Lower lobe of right lung (tissue), 2 donors: ENCODE data around the gene SUCO. TPM values are rescaled to one million over a fixed set of nuclear protein-coding genes. Genes with fewer than 3 reads are reported as not detected.

Experiments
- ATAC-seq, 2 donors: fragments of 200-7000 bp; cut with Tn5 transposase; one replicate each; pipeline ENCODE4 v1.9.1; 2020 to 2022; ENCODE audit warnings: mild to moderate bottlenecking in 2 of 2, moderate library complexity in 2 of 2
- DNase-seq: peaks from one replicate; pipeline ENCODE4 v3.0.0-alpha.2; 2020
- H3K27ac ChIP-seq: fragments of 200-600 bp; one replicate; pipeline ENCODE4 v1.8.0; 2022
- H3K27me3 ChIP-seq: fragments of 200-600 bp; one replicate; pipeline ENCODE4 v1.8.0; 2022; ENCODE audit warnings: low read depth
- H3K36me3 ChIP-seq: fragments of 200-600 bp; one replicate; pipeline ENCODE4 v1.8.0; 2022; ENCODE audit warnings: mild to moderate bottlenecking
- H3K4me1 ChIP-seq: fragments of 200-600 bp; one replicate; pipeline ENCODE4 v1.8.0; 2022
- H3K4me3 ChIP-seq: fragments of 200-600 bp; one replicate; pipeline ENCODE4 v1.8.0; 2022; ENCODE audit warnings: mild to moderate bottlenecking
- H3K9me3 ChIP-seq: fragments of 200-600 bp; one replicate; pipeline ENCODE4 v1.8.0; 2022
- CTCF ChIP-seq: fragments of 200-600 bp; IDR thresholded peaks from one replicate; pipeline ENCODE4 v1.8.0; 2022; ENCODE audit warnings: antibody characterized with exemption, mild to moderate bottlenecking
- intact Hi-C: fragments of 100-400 bp; cut with DNase I; formaldehyde crosslinking; loops from one replicate; pipeline ENCODE4 v1.11.0; 2022
- total RNA-seq: library from RNA; stranded (reverse); fragmentation: NEBNext Ultra II Directional; extraction: Animal tissue kit (Norgen Biotek cat#: 25700); gene quantifications from one replicate; pipeline ENCODE4 v1.2.1, GENCODE V29; 2021
- donor health status: DM: no; HTN: yes; CAD: no; lungs with severe emphysema.

The SUCO gene
- total RNA-seq, 1 donor from 2014 or later, result 32.5 TPM

GRCh38 chr1:172629170-172629569, 96.2 kb downstream of the SUCO start:
- Histone ChIP-seq H3K4me1 (no peaks in the 10 kb centered on the region), H3K4me3 (no peak overlapping the region), H3K27me3 (no peaks in the 10 kb centered on the region), H3K36me3 (no peaks in the 10 kb centered on the region), H3K9me3 (no peaks in the 10 kb centered on the region), H3K27ac (no peak overlapping the region)
- intact Hi-C loops, result no loop called here
- ATAC-seq (no peak), DNase-seq (no peak)
- no peak for TF ChIP-seq CTCF

- Histone ChIP-seq H3K36me3 (no peaks in the 10 kb centered on the region), H3K27me3 (no peaks in the 10 kb centered on the region), H3K4me3 (no peak overlapping the region), H3K27ac (no peak overlapping the region), H3K4me1 (no peaks in the 10 kb centered on the region), H3K9me3 (no peaks in the 10 kb centered on the region)
- DNase-seq (no peak), ATAC-seq (no peak)
- intact Hi-C loops, result no loop called here
- no peak for TF ChIP-seq CTCF
These were observed 96.7 kb downstream of the SUCO start for GRCh38 chr1:172629638-172630037.

- H3K36me3 ChIP-seq, result no peaks in the 10 kb centered on the region
- H3K9me3 ChIP-seq, result no peaks in the 10 kb centered on the region
- no peak for TF ChIP-seq CTCF
- H3K27me3 ChIP-seq, result no peaks in the 10 kb centered on the region
- H3K4me3 ChIP-seq, result no peak overlapping the region
- no peak overlapping the region for H3K27ac ChIP-seq
- no peaks in the 10 kb centered on the region for H3K4me1 ChIP-seq
- no peak for DNase-seq
- ATAC-seq, result no peak
- intact Hi-C loops, result no loop called here
These were observed 97.3 kb downstream of the SUCO start for GRCh38 chr1:172630056-172630818.

GRCh38 chr1:172630868-172631267, 97.9 kb downstream of the SUCO start:
- intact Hi-C loops, result no loop called here
- ATAC-seq, result no peak
- Histone ChIP-seq H3K4me3 (no peak overlapping the region), H3K9me3 (no peaks in the 10 kb centered on the region), H3K36me3 (no peaks in the 10 kb centered on the region), H3K27me3 (no peaks in the 10 kb centered on the region), H3K27ac (no peak overlapping the region), H3K4me1 (no peaks in the 10 kb centered on the region)
- DNase-seq, result no peak
- TF ChIP-seq CTCF, result no peak

- DNase-seq (no peak), ATAC-seq (no peak)
- Histone ChIP-seq H3K27me3 (no peaks in the 10 kb centered on the region), H3K4me1 (peaks cover 5% of the 10 kb centered on the region), H3K9me3 (no peaks in the 10 kb centered on the region), H3K36me3 (no peaks in the 10 kb centered on the region), H3K27ac (no peak overlapping the region), H3K4me3 (no peak overlapping the region)
- intact Hi-C loops, result no loop called here
- TF ChIP-seq CTCF, result no peak
These were observed 104.6 kb downstream of the SUCO start for GRCh38 chr1:172637522-172637921.
